ENCODE measurements around the gene RIMKLB.

The RIMKLB gene, protein sequence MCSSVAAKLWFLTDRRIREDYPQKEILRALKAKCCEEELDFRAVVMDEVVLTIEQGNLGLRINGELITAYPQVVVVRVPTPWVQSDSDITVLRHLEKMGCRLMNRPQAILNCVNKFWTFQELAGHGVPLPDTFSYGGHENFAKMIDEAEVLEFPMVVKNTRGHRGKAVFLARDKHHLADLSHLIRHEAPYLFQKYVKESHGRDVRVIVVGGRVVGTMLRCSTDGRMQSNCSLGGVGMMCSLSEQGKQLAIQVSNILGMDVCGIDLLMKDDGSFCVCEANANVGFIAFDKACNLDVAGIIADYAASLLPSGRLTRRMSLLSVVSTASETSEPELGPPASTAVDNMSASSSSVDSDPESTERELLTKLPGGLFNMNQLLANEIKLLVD

DNA sequence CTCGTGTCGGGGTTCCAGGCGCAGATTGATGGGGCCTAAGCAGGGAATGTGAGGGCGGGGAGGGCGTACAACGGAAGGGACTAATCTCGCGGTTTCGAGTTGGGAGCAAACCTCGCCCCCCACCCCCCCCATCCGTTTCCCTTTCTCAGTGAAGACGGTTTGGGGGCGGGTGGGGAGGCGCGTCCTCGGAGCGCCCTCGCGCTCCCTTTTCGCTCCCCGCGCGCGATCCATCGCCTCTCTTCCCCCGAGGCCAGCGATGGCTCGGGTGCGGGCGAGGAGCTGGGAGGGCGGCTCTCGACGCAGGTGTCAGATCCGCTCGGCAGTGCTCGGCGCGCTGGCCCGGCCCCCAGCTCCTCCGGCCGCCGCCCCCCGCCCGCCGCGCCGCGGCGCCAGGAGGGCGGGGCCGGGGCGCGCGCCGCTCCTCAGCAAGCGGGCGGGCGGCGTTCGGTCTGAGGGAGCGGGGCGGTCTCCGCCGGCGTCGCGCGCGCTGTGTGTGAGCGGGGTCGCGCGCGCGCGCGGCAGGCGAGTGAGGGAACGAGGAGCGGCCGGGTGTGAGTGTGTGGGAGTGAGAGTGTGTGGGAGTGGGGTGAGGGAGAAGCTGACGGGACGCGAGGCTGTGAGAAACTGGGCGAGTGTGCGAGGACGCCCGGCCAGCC lies at the start of gene RIMKLB:
RIMKLB (plus strand) TSS at position 516 of the 656 bp plus-strand sequence. CDS start 15,876 bp downstream, outside the sequence.
- peak; percentile 89 for DNase-seq

- no peak for DNase-seq
Measured at GRCh38 chr12:8648576-8649205, 49.1 kb upstream of the RIMKLB start.

- DNase-seq = no peak
Measured at GRCh38 chr12:8655421-8655820, 42.4 kb upstream of the RIMKLB start.

GRCh38 chr12:8658346-8658745 lies 39.4 kb upstream of the RIMKLB start:
- no peak for DNase-seq

GRCh38 chr12:8661016-8661415 lies 36.8 kb upstream of the RIMKLB start:
- DNase-seq = no peak

- DNase-seq = no peak
Measured at GRCh38 chr12:8661751-8662150, 36.0 kb upstream of the RIMKLB start.

DNA sequence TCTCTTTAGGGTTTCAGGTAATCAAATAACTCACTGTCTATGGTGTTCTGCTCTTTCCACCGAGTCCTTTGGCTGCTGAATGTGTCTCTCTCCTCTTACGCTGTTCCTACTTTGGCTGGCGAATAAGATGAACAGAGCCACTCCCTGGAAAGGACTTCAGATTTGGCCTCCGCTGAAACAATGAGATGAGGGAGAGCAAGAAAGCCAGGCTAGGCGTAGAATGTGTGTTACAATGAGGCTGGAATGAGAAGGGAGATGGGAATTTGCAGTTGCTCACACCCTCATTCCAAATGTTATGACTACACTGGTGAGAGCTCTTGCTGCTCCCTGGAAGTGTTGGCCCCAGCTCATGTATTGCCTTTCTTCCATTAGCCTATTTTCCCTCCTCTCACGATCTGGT lies 35.2 kb upstream of the RIMKLB start, which contains the start of gene MFAP5:
MFAP5 (minus strand) TSS at position 234 of the 400 bp plus-strand sequence. CDS start 722 bp downstream, outside the sequence.
- DNase-seq = no peak

- DNase-seq = no peak
Measured at GRCh38 chr12:8664228-8664913, 33.4 kb upstream of the RIMKLB start.

DNA sequence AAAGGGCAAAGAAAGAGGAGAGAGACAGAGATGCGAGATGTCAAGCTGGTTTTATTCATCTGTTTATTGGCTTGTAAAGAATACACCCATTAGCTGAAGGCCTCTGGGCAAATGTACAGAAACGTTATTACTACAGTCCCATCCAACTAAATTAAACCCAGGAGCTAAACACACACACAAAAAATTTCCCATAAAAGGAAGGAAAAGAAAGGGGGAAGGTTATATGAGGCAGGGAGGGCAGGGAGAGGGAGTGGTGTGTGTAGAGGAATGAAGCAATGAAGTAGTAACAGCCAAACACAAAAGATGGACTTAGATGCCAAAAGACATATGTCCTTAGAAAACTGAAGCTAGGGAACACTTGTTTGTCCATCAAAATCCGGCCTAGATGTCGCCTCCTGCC lies 32.0 kb upstream of the RIMKLB start:
- DNase-seq = no peak

- no peak for DNase-seq
Measured at GRCh38 chr12:8667270-8667669, 30.5 kb upstream of the RIMKLB start.

DNA sequence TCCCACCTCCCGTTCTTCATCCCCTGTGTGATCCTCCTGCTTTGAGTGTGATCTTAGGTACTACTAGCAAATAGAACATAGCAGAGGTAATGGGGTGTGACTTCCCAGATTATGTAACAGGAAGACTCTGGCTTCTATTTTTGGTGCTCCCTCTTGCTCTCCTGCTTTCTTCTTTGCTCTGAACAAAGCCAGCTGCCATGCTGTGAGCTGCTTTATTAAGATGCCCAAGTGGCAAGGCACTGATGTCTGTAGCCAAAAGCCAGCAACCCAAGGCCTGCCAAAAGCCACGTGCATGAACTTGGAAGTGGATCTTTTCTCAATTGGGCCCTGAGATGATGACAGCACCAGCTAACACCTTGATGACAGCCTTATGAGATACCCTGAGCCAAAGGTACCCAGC lies 29.4 kb upstream of the RIMKLB start:
- no peak for DNase-seq

DNA sequence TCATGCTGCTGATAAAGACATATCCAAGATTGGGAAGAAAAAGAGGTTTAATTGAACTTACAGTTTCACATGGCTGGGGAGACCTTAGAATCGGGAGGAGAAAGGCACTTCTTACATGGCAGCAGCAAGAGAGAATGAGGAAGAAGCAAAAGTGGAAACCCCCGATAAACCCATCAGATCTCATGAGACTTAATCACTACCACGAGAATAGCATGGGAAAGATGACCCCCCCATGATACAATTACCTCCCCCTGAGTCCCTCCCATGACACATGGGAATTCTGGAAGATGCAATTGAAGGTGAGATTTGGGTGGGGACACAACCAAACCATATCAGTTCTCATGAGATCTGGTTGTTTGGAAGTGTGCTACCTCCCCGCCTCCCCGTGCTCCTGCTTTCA lies 25.4 kb upstream of the RIMKLB start:
- no peak for DNase-seq

- DNase-seq = no peak
Measured at GRCh38 chr12:8675591-8676036, 22.2 kb upstream of the RIMKLB start.

DNA sequence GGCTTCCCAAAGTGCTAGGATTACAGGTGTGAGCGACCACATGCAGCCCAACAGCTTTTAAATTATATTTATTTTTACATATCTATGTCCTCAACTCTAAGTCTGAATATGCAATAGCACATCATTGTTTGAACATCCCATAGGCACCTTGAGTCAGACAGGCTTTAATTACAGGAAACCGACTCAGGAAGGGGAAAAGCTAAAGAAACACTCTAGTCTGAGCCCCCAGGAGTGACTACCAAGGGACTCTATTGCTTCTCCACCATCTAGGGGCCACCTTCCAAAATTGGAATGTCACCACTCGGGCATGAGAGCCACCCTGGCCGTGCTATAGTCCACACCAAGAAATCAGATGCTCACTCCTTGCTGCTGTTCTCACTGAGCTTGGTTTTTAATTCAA lies 21.1 kb upstream of the RIMKLB start:
- no peak for DNase-seq

GRCh38 chr12:8677362-8677761 lies 20.4 kb upstream of the RIMKLB start:
- DNase-seq = no peak

DNA sequence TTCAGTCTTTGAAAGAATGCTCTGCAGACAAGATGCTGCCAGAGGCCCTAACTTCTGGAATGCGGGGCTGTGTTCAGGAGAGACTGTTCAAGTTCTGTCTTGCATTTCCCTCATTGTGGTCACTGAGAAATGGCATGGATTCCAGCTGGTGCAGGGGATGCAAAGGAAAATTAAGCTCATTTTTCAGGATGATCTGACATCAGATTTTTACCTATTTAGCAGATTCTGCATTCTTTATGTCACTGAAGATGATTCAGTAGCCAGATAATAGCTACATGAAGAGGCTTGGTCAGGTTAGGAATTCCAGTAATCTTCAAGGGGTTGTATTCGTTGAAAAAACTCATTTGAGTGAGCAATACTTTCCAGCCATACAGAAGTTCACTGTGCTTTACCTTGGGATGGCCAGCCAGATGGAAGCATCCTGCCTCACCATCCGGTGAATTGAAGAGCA lies 19.1 kb upstream of the RIMKLB start:
- no peak for DNase-seq

- DNase-seq = no peak
Measured at GRCh38 chr12:8680533-8680932, 17.3 kb upstream of the RIMKLB start.

DNA sequence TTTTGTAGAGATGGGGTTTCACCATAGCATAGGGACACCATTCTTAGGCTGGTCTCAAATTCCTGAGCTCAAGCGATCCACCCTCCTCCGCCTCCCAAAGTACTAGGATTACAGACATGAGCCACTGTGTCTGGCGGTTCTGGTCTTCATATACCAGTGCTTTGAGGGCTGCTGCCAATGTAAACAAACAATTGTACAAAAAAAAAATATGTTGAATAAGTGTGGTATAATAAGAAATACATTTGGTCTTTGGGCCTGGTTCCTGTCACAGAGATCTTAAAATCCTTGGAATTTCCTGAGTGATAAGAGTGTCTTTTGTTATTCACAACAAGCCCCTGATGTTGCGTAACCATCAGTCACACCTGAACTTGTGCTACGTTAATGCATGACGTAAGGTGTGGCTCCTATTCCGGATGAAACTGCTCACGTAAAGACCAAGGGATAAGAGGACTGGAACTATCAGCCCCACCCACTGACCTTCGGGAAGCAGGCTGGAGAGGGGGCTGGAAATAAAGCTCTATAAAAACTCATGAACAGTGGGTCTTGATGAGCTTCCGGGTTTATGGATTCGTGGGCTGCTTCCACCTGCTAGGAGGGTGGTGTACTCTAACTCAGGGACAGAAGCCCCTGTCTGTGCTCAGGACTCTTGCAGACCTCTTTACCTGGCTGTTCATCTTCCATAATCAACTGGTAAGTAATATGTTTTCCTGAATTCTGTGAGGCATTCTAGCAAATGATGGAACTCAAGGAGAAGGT lies 16.5 kb upstream of the RIMKLB start:
- DNase-seq = no peak

DNA sequence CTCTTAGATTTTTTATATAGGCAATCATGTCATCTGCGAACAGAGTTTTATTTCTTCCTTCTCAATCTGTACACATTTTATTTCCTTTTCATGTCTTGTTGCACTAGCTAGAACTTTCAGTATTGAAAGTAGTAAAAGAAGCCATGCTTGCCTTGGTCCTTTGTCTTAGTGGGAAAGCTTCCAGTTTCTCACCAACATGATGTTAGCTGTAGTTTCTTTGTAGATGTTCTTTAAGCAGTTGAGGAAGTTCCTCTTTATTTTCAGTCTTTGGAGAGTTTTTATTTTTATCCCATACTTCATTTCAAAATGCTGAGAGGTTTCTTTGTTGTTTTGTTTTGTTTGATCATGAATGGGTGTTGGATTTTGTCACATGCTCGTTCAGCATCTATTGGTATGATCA lies 12.7 kb upstream of the RIMKLB start:
- no peak for DNase-seq

- DNase-seq = peak; percentile 3
Measured at GRCh38 chr12:8687846-8688601, 9.8 kb upstream of the RIMKLB start.

- DNase-seq = no peak
Measured at GRCh38 chr12:8689681-8690080, 8.1 kb upstream of the RIMKLB start.

GRCh38 chr12:8692573-8692972 lies 5.2 kb upstream of the RIMKLB start:
- DNase-seq = peak; percentile 70

Data from NCI-H1092 (cell line).